K562 treated with DMSO at 1 percent for 12 hours (cell line): ENCODE data around the gene KIAA0586. TPM values are rescaled to one million over a fixed set of nuclear protein-coding genes. Genes with fewer than 3 reads are reported as not detected.

Experiments
- total RNA-seq: library from RNA; unstranded; fragments of 300-600 nt; gene quantifications from 2 replicates; pipeline ENCODE4 v1.2.3, GENCODE V29; 2022; ENCODE audit not compliant: insufficient read depth

The KIAA0586 gene
- 5.0 and 7.2 TPM in 2 replicates for total RNA-seq

GRCh38 chr14:58427281-58428117 is at the start of gene KIAA0586, which contains the start of gene TIMM9:
TSS of gene KIAA0586 (plus strand) at chr14:58427719. CDS start at chr14:58428265, 546 bp downstream.
TSS of gene TIMM9 (minus strand) at chr14:58427531. CDS start at chr14:58411945, 15,586 bp downstream.

GRCh38 chr14:58395812-58396788 is 31.4 kb upstream of the KIAA0586 start, which contains the start of gene TOMM20L:
TSS of gene TOMM20L (plus strand) at chr14:58395930. CDS start at chr14:58395958, 28 bp downstream.

Other genes with a start within 250 kb of the KIAA0586 start
- 41.4 and 42.2 TPM in 2 replicates for gene ACTR10, start 227.6 kb upstream of the KIAA0586 start, total RNA-seq
- 132 and 177 TPM in 2 replicates for gene PSMA3, start 182.9 kb upstream of the KIAA0586 start, total RNA-seq
- 3.8 and 6.3 TPM in 2 replicates for gene ARID4A, start 129.2 kb upstream of the KIAA0586 start, total RNA-seq
- gene TOMM20L, start 31.8 kb upstream of the KIAA0586 start, total RNA-seq = not detected in 2 replicates
- gene TIMM9, start 188 bp upstream of the KIAA0586 start, total RNA-seq = 29.8 and 39.9 TPM in 2 replicates
- gene DACT1, start 210.2 kb downstream of the KIAA0586 start, total RNA-seq = 0.31 TPM in 1 of 2 replicates, not detected in the other